ENCODE measurements around the gene PRRX1.

The PRRX1 gene

DNA sequence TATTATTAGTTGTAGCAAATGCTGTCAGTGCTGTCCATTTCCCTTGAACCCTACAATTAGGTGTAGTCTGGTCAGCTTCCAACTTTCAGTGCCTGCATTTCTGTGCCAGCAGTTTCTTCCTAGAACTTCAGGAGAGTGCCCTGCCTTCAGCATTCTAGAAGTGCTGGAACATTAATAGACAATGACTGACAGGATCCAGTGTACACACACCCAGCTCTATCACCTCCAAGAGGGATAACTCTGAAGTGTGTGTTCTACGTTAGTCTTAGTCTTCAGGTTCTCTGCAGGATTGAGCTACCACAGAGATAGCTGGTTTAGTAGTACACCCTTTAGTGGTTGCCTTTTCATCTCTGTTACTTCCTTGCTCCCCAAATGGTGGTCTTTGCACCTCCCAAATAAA, 61.4 kb downstream of the PRRX1 start:
- Mint-ChIP-seq H3K27ac (no peak overlapping the region), H3K27me3 (ENCODE audit: low read depth, poor library complexity) (no peaks in the 10 kb centered on the region), H3K4me1 (peaks cover 8% of the 10 kb centered on the region), H3K9me3 (no peaks in the 10 kb centered on the region), H3K36me3 (ENCODE audit: low read depth) (no peaks in the 10 kb centered on the region), H3K4me3 (no peak overlapping the region)
- TF ChIP-seq, protein P1, sequence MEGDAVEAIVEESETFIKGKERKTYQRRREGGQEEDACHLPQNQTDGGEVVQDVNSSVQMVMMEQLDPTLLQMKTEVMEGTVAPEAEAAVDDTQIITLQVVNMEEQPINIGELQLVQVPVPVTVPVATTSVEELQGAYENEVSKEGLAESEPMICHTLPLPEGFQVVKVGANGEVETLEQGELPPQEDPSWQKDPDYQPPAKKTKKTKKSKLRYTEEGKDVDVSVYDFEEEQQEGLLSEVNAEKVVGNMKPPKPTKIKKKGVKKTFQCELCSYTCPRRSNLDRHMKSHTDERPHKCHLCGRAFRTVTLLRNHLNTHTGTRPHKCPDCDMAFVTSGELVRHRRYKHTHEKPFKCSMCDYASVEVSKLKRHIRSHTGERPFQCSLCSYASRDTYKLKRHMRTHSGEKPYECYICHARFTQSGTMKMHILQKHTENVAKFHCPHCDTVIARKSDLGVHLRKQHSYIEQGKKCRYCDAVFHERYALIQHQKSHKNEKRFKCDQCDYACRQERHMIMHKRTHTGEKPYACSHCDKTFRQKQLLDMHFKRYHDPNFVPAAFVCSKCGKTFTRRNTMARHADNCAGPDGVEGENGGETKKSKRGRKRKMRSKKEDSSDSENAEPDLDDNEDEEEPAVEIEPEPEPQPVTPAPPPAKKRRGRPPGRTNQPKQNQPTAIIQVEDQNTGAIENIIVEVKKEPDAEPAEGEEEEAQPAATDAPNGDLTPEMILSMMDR (IDR thresholded peaks at IDR 0.05) = no peak
- no peak for DNase-seq

DNA sequence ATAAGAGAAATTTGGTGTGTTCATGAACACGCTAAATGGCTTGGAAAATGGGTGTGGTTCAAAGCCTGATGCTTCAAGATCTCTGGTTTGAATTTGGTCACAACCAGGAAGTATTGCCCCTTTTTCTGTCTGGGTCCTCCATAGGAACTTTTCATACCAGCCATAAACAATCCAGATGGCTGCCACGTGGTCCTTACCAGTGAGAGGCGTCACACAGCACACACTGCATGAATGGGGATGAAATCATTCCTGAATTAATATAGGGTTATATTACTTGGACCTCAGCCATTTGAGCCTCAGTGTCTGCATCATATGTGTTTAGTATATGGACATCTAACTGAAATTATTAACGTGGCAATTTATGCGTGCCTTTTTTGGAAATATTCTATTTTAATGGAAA, 64.0 kb downstream of the PRRX1 start:
- DNase-seq = no peak
- TF ChIP-seq, protein P1 (IDR thresholded peaks at IDR 0.05) = no peak
- no peak overlapping the region for H3K27ac Mint-ChIP-seq
- H3K36me3 Mint-ChIP-seq (ENCODE audit: low read depth) = no peaks in the 10 kb centered on the region
- H3K9me3 Mint-ChIP-seq = no peaks in the 10 kb centered on the region
- H3K4me1 Mint-ChIP-seq = peaks cover 10% of the 10 kb centered on the region
- H3K27me3 Mint-ChIP-seq (ENCODE audit: low read depth, poor library complexity) = no peaks in the 10 kb centered on the region
- H3K4me3 Mint-ChIP-seq = no peak overlapping the region

DNA sequence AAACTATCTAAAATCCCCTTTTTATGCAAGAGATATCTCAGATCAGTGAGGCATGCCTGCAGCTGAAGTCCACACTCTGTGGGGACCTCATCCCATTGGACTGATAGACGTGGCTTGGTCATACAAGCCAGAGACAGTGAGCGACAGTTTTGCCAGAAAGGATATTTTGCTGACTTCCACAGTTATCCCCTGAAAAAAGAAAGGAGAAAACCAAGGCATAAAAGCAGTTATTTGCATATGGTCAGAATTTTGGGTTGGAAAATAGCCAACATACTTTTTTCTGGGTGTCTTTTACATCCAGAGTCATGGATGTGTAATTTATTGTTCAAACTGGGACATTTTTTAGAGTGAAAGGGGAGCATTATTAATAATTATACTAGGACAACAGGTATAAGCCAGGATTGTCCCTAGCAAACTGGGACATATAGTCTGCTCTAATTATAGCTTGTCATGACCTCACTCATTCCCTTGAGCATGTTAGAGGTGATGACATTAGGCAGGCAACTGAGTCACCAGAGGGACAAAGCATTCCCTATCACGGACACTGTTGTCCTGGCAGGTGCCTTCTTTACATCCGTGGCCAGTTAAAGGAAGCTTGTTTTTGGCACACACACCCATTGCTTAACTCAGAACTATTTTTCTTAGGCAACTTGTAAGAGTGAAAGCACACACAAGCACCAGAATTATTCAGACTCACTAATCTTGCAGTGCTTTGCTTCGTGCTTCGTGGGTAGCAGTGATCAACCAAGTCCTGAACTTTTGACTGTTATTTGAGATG, 65.5 kb downstream of the PRRX1 start:
- Mint-ChIP-seq H3K27ac (peak overlapping the region; percentile 51), H3K4me3 (no peak overlapping the region), H3K27me3 (ENCODE audit: low read depth, poor library complexity) (no peaks in the 10 kb centered on the region), H3K4me1 (peaks cover 10% of the 10 kb centered on the region), H3K36me3 (ENCODE audit: low read depth) (no peaks in the 10 kb centered on the region), H3K9me3 (no peaks in the 10 kb centered on the region)
- TF ChIP-seq, protein P1 (IDR thresholded peaks at IDR 0.05) = no peak
- no peak for DNase-seq

DNA sequence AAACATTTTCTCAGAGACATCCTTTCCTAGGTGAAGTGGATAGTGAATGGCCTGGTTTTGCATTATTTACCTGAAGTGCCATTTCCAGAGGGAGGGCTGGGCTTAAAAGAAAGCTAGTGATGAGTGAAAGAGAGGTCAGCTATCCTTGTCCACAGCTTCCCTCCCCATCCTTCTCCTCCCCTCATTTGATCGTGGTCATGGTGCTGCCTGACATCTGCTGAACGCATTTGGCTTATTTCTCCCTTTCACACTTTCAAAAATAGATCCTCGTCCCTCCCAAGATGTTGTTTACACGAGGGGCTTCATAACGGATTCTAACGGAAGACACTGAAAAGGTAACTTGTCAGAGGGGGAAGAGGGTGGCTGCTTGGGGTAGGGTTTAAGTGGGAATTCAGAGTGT, 66.1 kb downstream of the PRRX1 start:
- no peak for DNase-seq
- Mint-ChIP-seq H3K4me3 (no peak overlapping the region), H3K27me3 (ENCODE audit: low read depth, poor library complexity) (no peaks in the 10 kb centered on the region), H3K9me3 (no peaks in the 10 kb centered on the region), H3K27ac (no peak overlapping the region), H3K36me3 (ENCODE audit: low read depth) (no peaks in the 10 kb centered on the region), H3K4me1 (peaks cover 10% of the 10 kb centered on the region)
- TF ChIP-seq, protein P1 (IDR thresholded peaks at IDR 0.05) = no peak

DNA sequence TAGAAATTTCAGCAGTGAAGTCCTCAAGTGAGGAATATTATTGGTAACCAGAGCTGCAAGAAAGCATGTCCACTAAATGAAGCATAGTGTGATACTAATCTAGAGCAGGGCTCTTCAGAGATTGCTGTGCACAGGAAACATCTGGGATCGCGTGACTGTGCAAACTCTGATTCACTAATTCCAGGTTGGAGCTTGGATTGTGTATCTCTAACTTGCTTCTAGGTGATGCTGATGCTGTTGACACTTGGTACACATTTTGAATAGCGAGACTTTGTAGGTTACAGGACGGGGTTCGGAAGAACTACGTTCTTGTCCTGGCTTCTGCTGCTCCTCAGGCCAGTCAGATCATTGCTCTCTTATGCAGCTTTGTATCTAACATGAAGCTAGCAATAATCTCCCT, 66.5 kb downstream of the PRRX1 start:
- DNase-seq = no peak
- Mint-ChIP-seq H3K27ac (no peak overlapping the region), H3K9me3 (no peaks in the 10 kb centered on the region), H3K36me3 (ENCODE audit: low read depth) (no peaks in the 10 kb centered on the region), H3K4me3 (no peak overlapping the region), H3K27me3 (ENCODE audit: low read depth, poor library complexity) (no peaks in the 10 kb centered on the region), H3K4me1 (peaks cover 11% of the 10 kb centered on the region)
- TF ChIP-seq, protein P1 (IDR thresholded peaks at IDR 0.05) = no peak

Data from nephron progenitor cell (in vitro differentiated cells).